Caco-2 (cell line): ENCODE results near the gene MYO16. TPM values are rescaled to one million over a fixed set of nuclear protein-coding genes. Genes with fewer than 3 reads are reported as not detected.

Experiments used
- BruUV-seq: library from RNA; stranded (reverse); fragments of 400-500 nt; replicated peaks from 2 replicates; lab custom pipeline; 2021; lab: Mats Ljungman, UMichigan
- CTCF ChIA-PET: fragments of 300-600 bp; sonication (Branson Sonifier 250); formaldehyde crosslinking; loops from one replicate; lab custom pipeline; 2022; ENCODE audit warnings: antibody characterized with exemption; lab: Charles Lee
- POLR2A ChIA-PET: fragments of 300-600 bp; sonication (Branson Sonifier 250); formaldehyde crosslinking; loops from one replicate; lab custom pipeline; 2022; ENCODE audit warnings: antibody characterized with exemption; lab: Charles Lee
- DNase-seq, 2 experiments: peaks; one replicate each; pipeline versions ENCODE4 v3.0.0 to v3.0.0-alpha.2; 2020 to 2022
- H3K27me3 ChIP-seq: replicated peaks from 2 replicates; pipeline ENCODE4 v1.6.0; 2011; ENCODE audit warnings: low read length; ENCODE audit not compliant: control insufficient read depth, insufficient read depth
- H3K36me3 ChIP-seq: 2 replicates; pipeline ENCODE4 v1.5.1; 2011; ENCODE audit warnings: low read length; ENCODE audit not compliant: control insufficient read depth, insufficient read depth
- H3K4me1 ChIP-seq: fragments of 250-450 bp; sonication (Bioruptor Pico); 2 replicates; pipeline ENCODE4 v1.5.1; 2020; ENCODE audit warnings: mild to moderate bottlenecking
- H3K4me3 ChIP-seq: 2 replicates; pipeline ENCODE4 v1.5.1; 2011; ENCODE audit warnings: low read depth, mild to moderate bottlenecking, control low read depth, low read length
- H3K9me3 ChIP-seq: fragments of 250-450 bp; sonication (Bioruptor Pico); 2 replicates; pipeline ENCODE4 v1.5.1; 2020; ENCODE audit warnings: mild to moderate bottlenecking, moderate library complexity
- H3K27ac Mint-ChIP-seq: one replicate; pipeline ENCODE4 v1.8.0; 2022; ENCODE audit warnings: mixed read lengths; ENCODE audit not compliant: unreplicated experiment
- H3K27me3 Mint-ChIP-seq: one replicate; pipeline ENCODE4 v1.8.0; 2022; ENCODE audit warnings: mixed read lengths; ENCODE audit not compliant: insufficient read depth, unreplicated experiment
- H3K36me3 Mint-ChIP-seq: one replicate; pipeline ENCODE4 v1.8.0; 2022; ENCODE audit warnings: mild to moderate bottlenecking, mixed read lengths; ENCODE audit not compliant: insufficient read depth, unreplicated experiment
- H3K4me1 Mint-ChIP-seq: one replicate; pipeline ENCODE4 v1.8.0; 2022; ENCODE audit warnings: low read depth, mixed read lengths; ENCODE audit not compliant: unreplicated experiment
- H3K4me3 Mint-ChIP-seq: one replicate; pipeline ENCODE4 v1.8.0; 2022; ENCODE audit warnings: mild to moderate bottlenecking, moderate library complexity, mixed read lengths; ENCODE audit not compliant: unreplicated experiment
- H3K9me3 Mint-ChIP-seq: one replicate; pipeline ENCODE4 v1.8.0; 2022; ENCODE audit warnings: mixed read lengths; ENCODE audit not compliant: unreplicated experiment
- CTCF ChIP-seq, 2 experiments: fragments of 200-600 bp in 1 of 2; IDR thresholded peaks; 1 replicate in 1 of 2; 2 replicates in 1 of 2; pipeline versions ENCODE4 v1.5.1 to v1.8.0; 2011 to 2022; ENCODE audit warnings: antibody characterized with exemption in 1 of 2, control low read depth in 1 of 2, inconsistent platforms in 1 of 2, low read depth in 1 of 2, low read length in 1 of 2, mild to moderate bottlenecking in 1 of 2, moderate library complexity in 1 of 2; ENCODE audit not compliant: insufficient read depth in 1 of 2, severe bottlenecking in 1 of 2, unreplicated experiment in 1 of 2
- intact Hi-C: fragments of 100-400 bp; cut with micrococcal nuclease; formaldehyde crosslinking; loops from one replicate; pipeline ENCODE4 v1.10.0; 2022; ENCODE audit not compliant: unreplicated experiment
- total RNA-seq: library from RNA; stranded (reverse); gene quantifications from 2 replicates; pipeline ENCODE4 v1.2.3, GENCODE V29; 2022

MYO16 gene
- total RNA-seq, 1 experiment from 2014 or later, result not detected

DNA sequence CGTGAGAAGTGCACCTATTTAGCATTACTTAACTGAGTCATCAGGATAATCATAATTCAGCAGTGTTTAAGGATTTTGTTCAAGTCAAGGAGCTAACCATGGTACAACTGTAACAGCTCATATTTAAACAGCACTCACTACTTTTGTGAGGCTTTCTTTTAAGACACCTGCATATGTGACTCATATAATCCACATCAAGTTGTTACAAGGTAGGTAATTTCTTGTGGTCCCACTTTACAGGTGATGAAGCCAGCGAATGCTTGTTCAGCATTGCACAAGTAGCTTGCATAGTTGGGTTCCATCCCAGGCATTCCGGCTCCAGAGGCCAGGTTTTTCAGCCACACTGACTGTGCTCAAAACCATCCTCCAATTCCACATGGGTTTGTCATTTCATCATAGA is 569.2 kb downstream of the MYO16 start:
- TF ChIP-seq CTCF (IDR thresholded peaks at IDR 0.05; ENCODE audit: insufficient read depth in 1 of 2, low read depth in 1 of 2, low read length in 1 of 2, severe bottlenecking in 1 of 2, unreplicated experiment in 1 of 2), result no peak
- CTCF ChIA-PET, result no interaction called here
- BruUV-seq, result no TSS peak
- H3K27me3 Mint-ChIP-seq, result no peaks in the 10 kb centered on the region
- Histone ChIP-seq H3K4me3 (no peak overlapping the region), H3K27me3 (no peaks in the 10 kb centered on the region), H3K36me3 (no peaks in the 10 kb centered on the region), H3K9me3 (no peaks in the 10 kb centered on the region), H3K4me1 (no peaks in the 10 kb centered on the region)
- intact Hi-C loops, result no loop called here
- no peak overlapping the region for H3K4me3 Mint-ChIP-seq
- H3K9me3 Mint-ChIP-seq, result no peaks in the 10 kb centered on the region
- peaks cover 7% of the 10 kb centered on the region for H3K4me1 Mint-ChIP-seq
- DNase-seq, result no peak
- H3K36me3 Mint-ChIP-seq, result no peaks in the 10 kb centered on the region
- no peak overlapping the region for H3K27ac Mint-ChIP-seq
- POLR2A ChIA-PET, result interaction anchor here (1.0 kb wide), 1 partner anchor 66 kb away, joined by 5 read pairs; no protein-coding TSS in a partner anchor

- Mint-ChIP-seq H3K9me3 (no peaks in the 10 kb centered on the region), H3K27me3 (no peaks in the 10 kb centered on the region), H3K4me3 (no peak overlapping the region), H3K27ac (no peak overlapping the region), H3K36me3 (no peaks in the 10 kb centered on the region), H3K4me1 (peaks cover 7% of the 10 kb centered on the region)
- no peak for DNase-seq
- CTCF ChIA-PET, result no interaction called here
- no peak overlapping the region for H3K4me3 ChIP-seq
- H3K36me3 ChIP-seq, result no peaks in the 10 kb centered on the region
- POLR2A ChIA-PET, result interaction anchor here (1.0 kb wide), 1 partner anchor 65 kb away, joined by 5 read pairs; no protein-coding TSS in a partner anchor
- intact Hi-C loops, result no loop called here
- no peak for TF ChIP-seq CTCF (IDR thresholded peaks at IDR 0.05; ENCODE audit: insufficient read depth in 1 of 2, low read depth in 1 of 2, low read length in 1 of 2, severe bottlenecking in 1 of 2, unreplicated experiment in 1 of 2)
- no TSS peak for BruUV-seq
- H3K27me3 ChIP-seq, result no peaks in the 10 kb centered on the region
- no peaks in the 10 kb centered on the region for H3K4me1 ChIP-seq
- H3K9me3 ChIP-seq, result no peaks in the 10 kb centered on the region
Measured at GRCh38 chr13:109199280-109199679, 569.9 kb downstream of the MYO16 start.

GRCh38 chr13:109200556-109200955 is 571.1 kb downstream of the MYO16 start:
- Mint-ChIP-seq H3K4me1 (peaks cover 7% of the 10 kb centered on the region), H3K9me3 (no peaks in the 10 kb centered on the region), H3K36me3 (no peaks in the 10 kb centered on the region), H3K27me3 (no peaks in the 10 kb centered on the region), H3K27ac (no peak overlapping the region), H3K4me3 (no peak overlapping the region)
- TF ChIP-seq CTCF (IDR thresholded peaks at IDR 0.05; ENCODE audit: insufficient read depth in 1 of 2, low read depth in 1 of 2, low read length in 1 of 2, severe bottlenecking in 1 of 2, unreplicated experiment in 1 of 2), result no peak
- ChIA-PET CTCF (interaction anchor here (0.7 kb wide), 1 partner anchor 104 kb away, joined by 3 read pairs; no protein-coding TSS in a partner anchor), POLR2A (no interaction called here)
- DNase-seq, result no peak
- Histone ChIP-seq H3K4me1 (no peaks in the 10 kb centered on the region), H3K9me3 (no peaks in the 10 kb centered on the region), H3K4me3 (no peak overlapping the region), H3K27me3 (no peaks in the 10 kb centered on the region), H3K36me3 (no peaks in the 10 kb centered on the region)
- intact Hi-C loops, result no loop called here
- BruUV-seq, result no TSS peak
